H54 (cell line): ENCODE results near the gene C22orf39.
"Not testable (repeated sequence)": the region's sequence is repeated elsewhere in the genome, so short reads cannot be mapped to it uniquely, and the experiment has no call there.

ENCODE experiments used
- DNase-seq: peaks from one replicate; pipeline ENCODE4 v3.0.0; 2011; ENCODE audit warnings: low spot score, mixed read lengths; ENCODE audit not compliant: insufficient read length
- FAIRE-seq: peaks from 3 replicates; lab custom pipeline; 2011; peaks lifted over from hg19 to GRCh38; lab: Jason Lieb, UNC
- POLR2A ChIP-seq: IDR thresholded peaks from 2 replicates; pipeline ENCODE4 v1.6.1; 2011; ENCODE audit warnings: low read depth, mild to moderate bottlenecking, low read length

The C22orf39 gene

GRCh38 chr22:19454156-19454555 is 6.6 kb upstream of the C22orf39 start:
- no peak for TF ChIP-seq POLR2A
- no peak for FAIRE-seq
- no peak for DNase-seq

- no peak for DNase-seq
- TF ChIP-seq POLR2A: no peak
- no peak for FAIRE-seq
These were observed 6.2 kb upstream of the C22orf39 start for GRCh38 chr22:19453718-19454117.

- FAIRE-seq (no peak), DNase-seq (no peak)
- no peak for TF ChIP-seq POLR2A
These were observed 4.1 kb upstream of the C22orf39 start for GRCh38 chr22:19451570-19451969.

GRCh38 chr22:19450363-19451175 is 3.1 kb upstream of the C22orf39 start:
- FAIRE-seq: no peak
- no peak for DNase-seq
- no peak for TF ChIP-seq POLR2A

- TF ChIP-seq POLR2A: no peak
- FAIRE-seq: no peak
These were observed 1.9 kb upstream of the C22orf39 start for GRCh38 chr22:19449422-19449767.

GRCh38 chr22:19448739-19449421 is 1.4 kb upstream of the C22orf39 start:
- TF ChIP-seq POLR2A: no peak
- DNase-seq (no peak), FAIRE-seq (no peak)

More at GRCh38 chr22:19449422-19449767, 1.9 kb upstream of the C22orf39 start:
- no peak for DNase-seq

GRCh38 chr22:19448076-19448607 is 631 bp upstream of the C22orf39 start:
- TF ChIP-seq POLR2A: no peak
- FAIRE-seq (no peak), DNase-seq (peak; percentile 50)

- TF ChIP-seq POLR2A: no peak
- no peak for DNase-seq
- no peak for FAIRE-seq
These were observed 745 bp downstream of the C22orf39 start for GRCh38 chr22:19446603-19447329.

- not testable (repeated sequence) for DNase-seq, FAIRE-seq
These were observed 2.1 kb downstream of the C22orf39 start for GRCh38 chr22:19445279-19445982.

GRCh38 chr22:19443544-19444211 is 3.8 kb downstream of the C22orf39 start:
- no peak for TF ChIP-seq POLR2A
- DNase-seq: no peak
- no peak for FAIRE-seq

- TF ChIP-seq POLR2A: no peak
- FAIRE-seq (no peak), DNase-seq (no peak)
These were observed 5.3 kb downstream of the C22orf39 start for GRCh38 chr22:19442166-19442565.

- no peak for FAIRE-seq
- DNase-seq: no peak
- no peak for TF ChIP-seq POLR2A
These were observed 6.9 kb downstream of the C22orf39 start for GRCh38 chr22:19440411-19441195.
